HepG2 (cell line): ENCODE measurements around the gene ZFP36L2. TPM values are rescaled to one million over a fixed set of nuclear protein-coding genes. Genes with fewer than 3 reads are reported as not detected.

ENCODE experiments used
- ARID2 ChIP-seq: sonication (generic); formaldehyde crosslinking; IDR thresholded peaks from 2 replicates; pipeline ENCODE4 v1.8.1; 2022; ENCODE audit warnings: mild to moderate bottlenecking, missing genetic modification reagents, borderline replicate concordance
- FLYWCH1 ChIP-seq: sonication (generic); formaldehyde crosslinking; IDR thresholded peaks from 2 replicates; pipeline ENCODE4 v1.8.1; 2023; ENCODE audit warnings: mild to moderate bottlenecking, missing genetic modification reagents
- JDP2 ChIP-seq: sonication (generic); formaldehyde crosslinking; IDR thresholded peaks from 2 replicates; pipeline ENCODE4 v1.8.1; 2022; ENCODE audit warnings: missing genetic modification reagents, borderline replicate concordance
- NFIC ChIP-seq: IDR thresholded peaks from 2 replicates; pipeline ENCODE4 v1.6.1; 2012; ENCODE audit warnings: mild to moderate bottlenecking, low read length, inconsistent platforms
- PHF20 ChIP-seq: sonication (generic); formaldehyde crosslinking; IDR thresholded peaks from 2 replicates; pipeline ENCODE4 v1.5.0; 2020; ENCODE audit warnings: mild to moderate bottlenecking, missing genetic modification reagents
- RARA ChIP-seq: IDR thresholded peaks from 2 replicates; pipeline ENCODE4 v1.6.1; 2016; ENCODE audit warnings: missing genetic modification reagents, missing compliant biosample characterization
- STAG1 ChIP-seq: sonication (generic); formaldehyde crosslinking; IDR thresholded peaks from 2 replicates; pipeline ENCODE4 v1.4.0; 2020; ENCODE audit warnings: missing genetic modification reagents
- TEAD2 ChIP-seq: sonication (generic); formaldehyde crosslinking; IDR thresholded peaks from 2 replicates; pipeline ENCODE4 v1.9.0; 2021; ENCODE audit warnings: missing genetic modification reagents
- ZNF567 ChIP-seq: sonication (generic); formaldehyde crosslinking; IDR thresholded peaks from 2 replicates; pipeline ENCODE4 v1.8.1; 2023; ENCODE audit warnings: mild to moderate bottlenecking, missing genetic modification reagents, borderline replicate concordance
- ZNF788 ChIP-seq: sonication (generic); formaldehyde crosslinking; IDR thresholded peaks from 2 replicates; pipeline ENCODE4 v1.5.0; 2020; ENCODE audit warnings: mild to moderate bottlenecking, missing genetic modification reagents, borderline replicate concordance
- ZNF792 ChIP-seq: IDR thresholded peaks from 2 replicates; pipeline ENCODE4 v1.6.1; 2016
- polyA plus RNA-seq, 8 experiments: library from polyadenylated mRNA; depleted of rRNA in 3 of 8; stranded (reverse) in 7 of 8; unstranded in 1 of 8; fragments of >200 nt; fragmentation: Illumina TruSeq in 4 of 8; extraction: Trizol in 4 of 8; gene quantifications; 2 replicates each; pipeline versions ENCODE4 v1.2.1 to v1.2.3, GENCODE V29; 2011 to 2016; ENCODE audit warnings: low read depth in 4 of 8, missing spikeins in 1 of 8, mixed read lengths in 1 of 8; ENCODE audit not compliant: insufficient read depth in 1 of 8
- total RNA-seq, 5 experiments: library from RNA; depleted of rRNA; stranded (reverse); fragments of >200 nt; fragmentation: Illumina TruSeq; extraction: Trizol; gene quantifications; 2 replicates each; pipeline ENCODE4 v1.2.3, GENCODE V29; 2016; ENCODE audit warnings: low read depth in 1 of 5
- TF ChIP-seq, protein P1 (sequence below): sonication (generic); formaldehyde crosslinking; IDR thresholded peaks from 2 replicates; pipeline ENCODE4 v1.5.0; 2020; ENCODE audit warnings: missing genetic modification reagents
- TF ChIP-seq, protein P2 (sequence below): sonication (generic); formaldehyde crosslinking; IDR thresholded peaks from 2 replicates; pipeline ENCODE4 v1.5.0; 2020; ENCODE audit warnings: mild to moderate bottlenecking, missing genetic modification reagents, borderline replicate concordance
- TF ChIP-seq, protein P3 (sequence below): sonication (generic); formaldehyde crosslinking; IDR thresholded peaks from 2 replicates; pipeline ENCODE4 v1.5.0; 2020; ENCODE audit warnings: missing genetic modification reagents
- TF ChIP-seq, protein P4 (sequence below): sonication (generic); formaldehyde crosslinking; IDR thresholded peaks from 2 replicates; pipeline ENCODE4 v1.8.1; 2023; ENCODE audit warnings: mild to moderate bottlenecking, moderate library complexity, missing genetic modification reagents
- TF ChIP-seq, protein P5 (sequence below): sonication (generic); formaldehyde crosslinking; IDR thresholded peaks from 2 replicates; pipeline ENCODE4 v1.4.0; 2020; ENCODE audit warnings: missing genetic modification reagents

Gene ZFP36L2
- total and polyA plus RNA-seq, 2 of the 13 experiments (the other 11 are each of a cell fraction or from before 2014, with no cell fraction given), result 11.2 to 21.8 TPM

DNA sequence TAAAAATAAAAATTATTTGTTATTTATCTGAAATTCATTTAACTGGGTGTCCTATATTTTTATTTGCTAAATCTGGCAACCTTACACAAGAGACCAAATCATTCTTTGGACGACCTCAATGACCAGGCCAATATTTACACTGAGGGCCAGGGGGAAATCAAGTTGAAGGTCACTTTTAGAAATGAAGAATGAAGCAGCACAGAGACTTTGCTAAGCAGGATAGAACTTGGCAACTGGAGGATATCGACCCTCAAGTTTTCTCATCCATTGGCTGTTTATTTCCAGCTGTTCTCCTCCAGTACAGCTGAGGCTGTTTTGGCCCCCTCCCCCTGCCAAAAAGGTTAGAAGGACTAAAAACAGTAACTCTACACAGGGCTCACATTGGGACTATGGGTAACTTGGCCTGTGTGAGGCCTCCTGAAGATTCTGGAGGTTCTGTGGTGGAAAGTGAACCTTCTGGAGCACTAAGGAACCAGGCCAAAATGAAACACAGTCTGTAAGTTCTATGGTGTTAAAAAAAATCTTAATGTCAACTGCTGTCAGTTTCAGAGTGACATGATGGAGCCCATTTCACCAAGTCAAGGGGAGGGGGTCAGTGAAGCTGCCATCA lies 32.2 kb upstream of the ZFP36L2 start (continued):
- TF ChIP-seq, protein P1, sequence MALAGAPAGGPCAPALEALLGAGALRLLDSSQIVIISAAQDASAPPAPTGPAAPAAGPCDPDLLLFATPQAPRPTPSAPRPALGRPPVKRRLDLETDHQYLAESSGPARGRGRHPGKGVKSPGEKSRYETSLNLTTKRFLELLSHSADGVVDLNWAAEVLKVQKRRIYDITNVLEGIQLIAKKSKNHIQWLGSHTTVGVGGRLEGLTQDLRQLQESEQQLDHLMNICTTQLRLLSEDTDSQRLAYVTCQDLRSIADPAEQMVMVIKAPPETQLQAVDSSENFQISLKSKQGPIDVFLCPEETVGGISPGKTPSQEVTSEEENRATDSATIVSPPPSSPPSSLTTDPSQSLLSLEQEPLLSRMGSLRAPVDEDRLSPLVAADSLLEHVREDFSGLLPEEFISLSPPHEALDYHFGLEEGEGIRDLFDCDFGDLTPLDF (CRISPR knock-in tag), result no peak
- TF ChIP-seq JDP2 (CRISPR knock-in tag) (no peak), NFIC (peak; percentile 85), PHF20 (CRISPR knock-in tag) (no peak), STAG1 (peak; percentile 29; the same call in 1 of the 2 replicates), FLYWCH1 (CRISPR knock-in tag) (no peak), ARID2 (CRISPR knock-in tag) (no peak), ZNF792 (CRISPR knock-in tag) (no peak), RARA (CRISPR knock-in tag) (peak; percentile 99), ZNF788 (CRISPR knock-in tag) (no peak), TEAD2 (CRISPR knock-in tag) (no peak), ZNF567 (CRISPR knock-in tag) (no peak)
- TF ChIP-seq, protein P2, sequence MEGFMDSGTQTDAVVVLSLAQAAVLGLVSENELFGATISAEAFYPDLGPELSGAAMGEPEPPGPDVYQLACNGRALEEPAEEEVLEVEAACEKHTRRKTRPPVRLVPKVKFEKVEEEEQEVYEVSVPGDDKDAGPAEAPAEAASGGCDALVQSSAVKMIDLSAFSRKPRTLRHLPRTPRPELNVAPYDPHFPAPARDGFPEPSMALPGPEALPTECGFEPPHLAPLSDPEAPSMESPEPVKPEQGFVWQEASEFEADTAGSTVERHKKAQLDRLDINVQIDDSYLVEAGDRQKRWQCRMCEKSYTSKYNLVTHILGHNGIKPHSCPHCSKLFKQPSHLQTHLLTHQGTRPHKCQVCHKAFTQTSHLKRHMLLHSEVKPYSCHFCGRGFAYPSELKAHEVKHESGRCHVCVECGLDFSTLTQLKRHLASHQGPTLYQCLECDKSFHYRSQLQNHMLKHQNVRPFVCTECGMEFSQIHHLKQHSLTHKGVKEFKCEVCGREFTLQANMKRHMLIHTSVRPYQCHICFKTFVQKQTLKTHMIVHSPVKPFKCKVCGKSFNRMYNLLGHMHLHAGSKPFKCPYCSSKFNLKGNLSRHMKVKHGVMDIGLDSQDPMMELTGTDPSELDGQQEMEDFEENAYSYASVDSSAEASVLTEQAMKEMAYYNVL, result peak; percentile 37; the same call in 1 of the 2 replicates
- TF ChIP-seq, protein P3, sequence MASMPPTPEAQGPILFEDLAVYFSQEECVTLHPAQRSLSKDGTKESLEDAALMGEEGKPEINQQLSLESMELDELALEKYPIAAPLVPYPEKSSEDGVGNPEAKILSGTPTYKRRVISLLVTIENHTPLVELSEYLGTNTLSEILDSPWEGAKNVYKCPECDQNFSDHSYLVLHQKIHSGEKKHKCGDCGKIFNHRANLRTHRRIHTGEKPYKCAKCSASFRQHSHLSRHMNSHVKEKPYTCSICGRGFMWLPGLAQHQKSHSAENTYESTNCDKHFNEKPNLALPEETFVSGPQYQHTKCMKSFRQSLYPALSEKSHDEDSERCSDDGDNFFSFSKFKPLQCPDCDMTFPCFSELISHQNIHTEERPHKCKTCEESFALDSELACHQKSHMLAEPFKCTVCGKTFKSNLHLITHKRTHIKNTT (CRISPR knock-in tag), result no peak
- TF ChIP-seq, protein P4, sequence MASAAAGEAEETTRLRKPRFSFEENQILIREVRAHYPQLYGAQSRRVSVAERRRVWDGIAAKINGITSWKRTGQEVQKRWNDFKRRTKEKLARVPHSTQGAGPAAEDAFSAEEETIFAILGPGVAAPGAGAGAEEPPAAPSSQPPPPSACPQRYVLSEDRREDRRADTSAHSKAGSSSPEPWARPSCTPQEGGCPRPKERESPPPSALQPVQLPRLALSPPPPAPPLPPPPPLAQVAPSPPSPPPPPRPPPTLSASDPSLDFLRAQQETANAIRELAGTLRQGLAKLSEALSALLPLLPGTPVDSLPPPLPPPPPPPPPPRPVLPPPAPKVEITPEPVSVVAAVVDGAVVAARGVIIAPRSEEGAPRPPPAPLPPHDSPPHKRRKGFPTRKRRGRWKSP (CRISPR knock-in tag), result 0 out of 2 replicates have a peak, but pooled peaks have one; percentile 18
- TF ChIP-seq, protein P5, sequence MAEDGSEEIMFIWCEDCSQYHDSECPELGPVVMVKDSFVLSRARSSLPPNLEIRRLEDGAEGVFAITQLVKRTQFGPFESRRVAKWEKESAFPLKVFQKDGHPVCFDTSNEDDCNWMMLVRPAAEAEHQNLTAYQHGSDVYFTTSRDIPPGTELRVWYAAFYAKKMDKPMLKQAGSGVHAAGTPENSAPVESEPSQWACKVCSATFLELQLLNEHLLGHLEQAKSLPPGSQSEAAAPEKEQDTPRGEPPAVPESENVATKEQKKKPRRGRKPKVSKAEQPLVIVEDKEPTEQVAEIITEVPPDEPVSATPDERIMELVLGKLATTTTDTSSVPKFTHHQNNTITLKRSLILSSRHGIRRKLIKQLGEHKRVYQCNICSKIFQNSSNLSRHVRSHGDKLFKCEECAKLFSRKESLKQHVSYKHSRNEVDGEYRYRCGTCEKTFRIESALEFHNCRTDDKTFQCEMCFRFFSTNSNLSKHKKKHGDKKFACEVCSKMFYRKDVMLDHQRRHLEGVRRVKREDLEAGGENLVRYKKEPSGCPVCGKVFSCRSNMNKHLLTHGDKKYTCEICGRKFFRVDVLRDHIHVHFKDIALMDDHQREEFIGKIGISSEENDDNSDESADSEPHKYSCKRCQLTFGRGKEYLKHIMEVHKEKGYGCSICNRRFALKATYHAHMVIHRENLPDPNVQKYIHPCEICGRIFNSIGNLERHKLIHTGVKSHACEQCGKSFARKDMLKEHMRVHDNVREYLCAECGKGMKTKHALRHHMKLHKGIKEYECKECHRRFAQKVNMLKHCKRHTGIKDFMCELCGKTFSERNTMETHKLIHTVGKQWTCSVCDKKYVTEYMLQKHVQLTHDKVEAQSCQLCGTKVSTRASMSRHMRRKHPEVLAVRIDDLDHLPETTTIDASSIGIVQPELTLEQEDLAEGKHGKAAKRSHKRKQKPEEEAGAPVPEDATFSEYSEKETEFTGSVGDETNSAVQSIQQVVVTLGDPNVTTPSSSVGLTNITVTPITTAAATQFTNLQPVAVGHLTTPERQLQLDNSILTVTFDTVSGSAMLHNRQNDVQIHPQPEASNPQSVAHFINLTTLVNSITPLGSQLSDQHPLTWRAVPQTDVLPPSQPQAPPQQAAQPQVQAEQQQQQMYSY (CRISPR knock-in tag), result no peak
